ENCODE results near the gene PRDM8.

GRCh38 chr4:80188457-80188800 lies 8.9 kb upstream of the PRDM8 start:
- TF ChIP-seq CTCF (conservative IDR thresholded peaks at IDR 0.05), result no peak
- no peak for TF ChIP-seq EZH2 (IDR thresholded peaks at IDR 0.05; ENCODE audit: low read depth)
